Uterus (tissue), 4 donors: ENCODE results near the gene INAFM1. TPM values are rescaled to one million over a fixed set of nuclear protein-coding genes. Genes with fewer than 3 reads are reported as not detected.

ENCODE experiments used
- DNase-seq, 2 donors: peaks; one replicate each; pipeline ENCODE4 v3.0.0-alpha.2; 2019 to 2020
- H3K27ac ChIP-seq, 2 donors: fragments of 200-600 bp; sonication (generic); 1 replicate in 1 of 2; 2 replicates in 1 of 2; pipeline ENCODE4 v1.5.1; 2016 to 2018
- H3K27me3 ChIP-seq, 2 donors: fragments of 200-600 bp; sonication (generic); one replicate each; pipeline ENCODE4 v1.5.1; 2018 to 2019; ENCODE audit warnings: control low read depth in 1 of 2
- H3K36me3 ChIP-seq, 2 donors: fragments of 200-600 bp; sonication (generic); one replicate each; pipeline ENCODE4 v1.5.1; 2019; ENCODE audit warnings: control low read depth in 1 of 2
- H3K4me1 ChIP-seq, 2 donors: fragments of 200-600 bp; sonication (generic); one replicate each; pipeline ENCODE4 v1.5.1; 2018 to 2019; ENCODE audit warnings: control low read depth in 1 of 2
- H3K4me3 ChIP-seq, 2 donors: fragments of 200-600 bp; sonication (generic); 1 replicate in 1 of 2; 2 replicates in 1 of 2; pipeline ENCODE4 v1.5.1; 2018 to 2019; ENCODE audit warnings: mild to moderate bottlenecking in 1 of 2
- H3K9me3 ChIP-seq, 2 donors: fragments of 200-600 bp; sonication (generic); one replicate each; pipeline ENCODE4 v1.5.1; 2019; ENCODE audit warnings: control low read depth in 1 of 2
- POLR2A ChIP-seq, 2 donors: fragments of 450-650 bp; IDR thresholded peaks; one replicate each; pipeline ENCODE4 v1.6.1; 2016; ENCODE audit warnings: antibody characterized with exemption in 2 of 2, mild to moderate bottlenecking in 1 of 2, moderate library complexity in 1 of 2
- intact Hi-C: fragments of 100-400 bp; cut with DNase I; formaldehyde crosslinking; loops from one replicate; pipeline ENCODE4 v1.15.1; 2023; ENCODE audit warnings: low total_unique reads
- total RNA-seq, 4 donors: library from RNA; depleted of rRNA in 3 of 4; stranded (reverse); fragments of >200 nt in 3 of 4; gene quantifications; one replicate each; pipeline versions ENCODE4 v1.1.0 to v1.2.4, GENCODE V29; 2014 to 2023
- TF ChIP-seq, protein P1 (sequence below), 4 experiments: fragments of 200-600 bp in 2 of 4; fragments of 450-650 bp in 2 of 4; sonication (generic) in 2 of 4; IDR thresholded peaks; one replicate each; pipeline ENCODE4 v1.5.1; 2016 to 2019; ENCODE audit warnings: antibody characterized with exemption in 4 of 4, mild to moderate bottlenecking in 2 of 4, moderate library complexity in 1 of 4
- donor health status: DM: yes; HTN: yes; CAD: no.

The INAFM1 gene
- total RNA-seq, 4 donors from 2014 or later, result 2.8 to 39.5 (median 13.5) TPM

DNA sequence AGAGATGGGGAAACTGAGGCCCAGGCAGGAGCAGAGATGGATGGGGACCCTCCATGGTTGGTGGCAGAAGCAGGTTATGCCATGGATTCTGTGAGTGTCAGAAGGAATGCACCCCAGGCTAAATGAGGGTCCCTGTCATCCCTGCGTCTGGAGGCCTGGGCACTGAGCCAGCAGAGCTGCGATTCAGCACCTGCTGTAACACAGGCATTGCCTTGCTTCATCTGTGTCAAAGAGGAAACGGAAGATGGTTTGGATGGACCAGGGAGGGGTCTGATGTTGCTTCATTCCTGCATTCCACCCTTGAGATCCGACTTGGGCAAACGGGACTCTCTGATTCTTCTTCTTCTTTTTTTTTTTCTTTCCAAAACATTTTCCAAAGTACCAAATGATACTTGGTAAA, 36.1 kb downstream of the INAFM1 start:
- no peak for TF ChIP-seq POLR2A (IDR thresholded peaks at IDR 0.05)
- TF ChIP-seq, protein P1, sequence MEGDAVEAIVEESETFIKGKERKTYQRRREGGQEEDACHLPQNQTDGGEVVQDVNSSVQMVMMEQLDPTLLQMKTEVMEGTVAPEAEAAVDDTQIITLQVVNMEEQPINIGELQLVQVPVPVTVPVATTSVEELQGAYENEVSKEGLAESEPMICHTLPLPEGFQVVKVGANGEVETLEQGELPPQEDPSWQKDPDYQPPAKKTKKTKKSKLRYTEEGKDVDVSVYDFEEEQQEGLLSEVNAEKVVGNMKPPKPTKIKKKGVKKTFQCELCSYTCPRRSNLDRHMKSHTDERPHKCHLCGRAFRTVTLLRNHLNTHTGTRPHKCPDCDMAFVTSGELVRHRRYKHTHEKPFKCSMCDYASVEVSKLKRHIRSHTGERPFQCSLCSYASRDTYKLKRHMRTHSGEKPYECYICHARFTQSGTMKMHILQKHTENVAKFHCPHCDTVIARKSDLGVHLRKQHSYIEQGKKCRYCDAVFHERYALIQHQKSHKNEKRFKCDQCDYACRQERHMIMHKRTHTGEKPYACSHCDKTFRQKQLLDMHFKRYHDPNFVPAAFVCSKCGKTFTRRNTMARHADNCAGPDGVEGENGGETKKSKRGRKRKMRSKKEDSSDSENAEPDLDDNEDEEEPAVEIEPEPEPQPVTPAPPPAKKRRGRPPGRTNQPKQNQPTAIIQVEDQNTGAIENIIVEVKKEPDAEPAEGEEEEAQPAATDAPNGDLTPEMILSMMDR (IDR thresholded peaks at IDR 0.05), result no peak
- no peak for DNase-seq
- H3K4me3 ChIP-seq, result no peak overlapping the region

DNA sequence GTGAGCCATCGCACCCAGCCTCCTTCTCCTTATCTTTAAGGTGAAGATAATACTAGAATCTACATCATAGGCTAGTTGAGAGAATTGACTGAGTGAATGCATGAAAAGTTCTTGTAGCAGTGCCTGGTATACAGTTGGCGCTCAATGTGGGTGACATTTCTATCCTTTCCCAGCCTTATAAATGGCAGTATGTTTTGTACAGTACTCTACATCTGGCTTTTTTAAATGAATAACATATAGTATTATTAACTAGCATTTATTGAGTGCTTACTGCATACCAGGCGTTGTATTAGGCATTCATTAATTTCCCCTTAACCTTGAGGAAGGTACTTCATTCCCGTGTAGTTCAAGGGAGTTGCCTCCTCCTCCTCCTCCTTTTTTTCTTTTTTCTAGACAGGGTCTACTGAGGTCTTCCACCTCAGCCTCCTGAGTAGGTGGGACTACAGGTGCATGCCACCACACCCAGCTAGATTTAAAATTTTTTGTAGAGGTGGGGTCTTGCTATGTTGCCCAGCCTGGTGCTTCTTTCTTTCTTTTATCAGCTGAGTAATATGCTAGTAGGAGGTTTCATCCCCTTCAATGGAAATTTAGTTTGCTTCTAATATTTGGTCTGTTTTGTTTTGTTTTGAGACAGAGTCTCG, 37.8 kb downstream of the INAFM1 start:
- H3K27ac ChIP-seq, result no peak overlapping the region
- H3K9me3 ChIP-seq, result no peaks in the 10 kb centered on the region
- H3K4me1 ChIP-seq, result no peaks in the 10 kb centered on the region
- no peaks in the 10 kb centered on the region for H3K27me3 ChIP-seq
- no peak overlapping the region for H3K4me3 ChIP-seq
- TF ChIP-seq, protein P1 (IDR thresholded peaks at IDR 0.05), result no peak
- TF ChIP-seq POLR2A (IDR thresholded peaks at IDR 0.05), result no peak
- no peaks in the 10 kb centered on the region for H3K36me3 ChIP-seq
- no peak for DNase-seq
- intact Hi-C loops, result no loop called here

More for the DNA sequence above, 36.1 kb downstream of the INAFM1 start:
- no peaks in the 10 kb centered on the region for H3K9me3 ChIP-seq
- intact Hi-C loops, result no loop called here
- H3K36me3 ChIP-seq, result no peaks in the 10 kb centered on the region
- no peak overlapping the region for H3K27ac ChIP-seq
- H3K4me1 ChIP-seq, result no peaks in the 10 kb centered on the region
- H3K27me3 ChIP-seq, result no peaks in the 10 kb centered on the region

DNA sequence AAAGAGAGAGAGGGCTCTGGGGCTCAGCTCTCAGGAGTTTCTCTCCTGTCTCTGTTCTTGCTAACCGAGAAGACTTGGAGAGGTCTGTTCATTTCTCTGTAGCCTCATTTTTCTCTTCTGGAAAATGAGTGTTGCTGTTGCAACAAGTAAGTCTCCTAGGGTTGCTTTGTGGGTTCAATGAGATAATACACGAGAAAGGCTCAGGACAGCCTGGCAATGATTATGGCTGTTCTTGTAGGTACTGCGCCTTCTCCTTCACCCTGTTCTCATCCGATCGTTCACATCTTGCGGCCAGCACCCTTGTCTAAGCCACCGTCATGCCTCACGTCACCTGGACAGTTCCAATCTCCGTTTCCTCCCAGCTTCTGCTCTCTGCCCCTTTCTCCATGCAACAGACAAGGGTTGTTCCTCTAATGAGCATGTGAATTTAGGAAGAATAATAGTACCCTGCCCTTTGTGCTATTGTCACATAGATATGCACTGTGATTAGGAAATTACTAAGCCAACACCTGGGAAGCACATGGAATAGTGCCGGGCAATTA, 39.1 kb downstream of the INAFM1 start:
- H3K36me3 ChIP-seq, result no peaks in the 10 kb centered on the region
- intact Hi-C loops, result no loop called here
- H3K27ac ChIP-seq, result no peak overlapping the region
- TF ChIP-seq, protein P1 (IDR thresholded peaks at IDR 0.05), result no peak
- no peak for TF ChIP-seq POLR2A (IDR thresholded peaks at IDR 0.05)
- H3K9me3 ChIP-seq, result no peaks in the 10 kb centered on the region
- no peak overlapping the region for H3K4me3 ChIP-seq
- H3K4me1 ChIP-seq, result no peaks in the 10 kb centered on the region
- H3K27me3 ChIP-seq, result no peaks in the 10 kb centered on the region
- no peak for DNase-seq

DNA sequence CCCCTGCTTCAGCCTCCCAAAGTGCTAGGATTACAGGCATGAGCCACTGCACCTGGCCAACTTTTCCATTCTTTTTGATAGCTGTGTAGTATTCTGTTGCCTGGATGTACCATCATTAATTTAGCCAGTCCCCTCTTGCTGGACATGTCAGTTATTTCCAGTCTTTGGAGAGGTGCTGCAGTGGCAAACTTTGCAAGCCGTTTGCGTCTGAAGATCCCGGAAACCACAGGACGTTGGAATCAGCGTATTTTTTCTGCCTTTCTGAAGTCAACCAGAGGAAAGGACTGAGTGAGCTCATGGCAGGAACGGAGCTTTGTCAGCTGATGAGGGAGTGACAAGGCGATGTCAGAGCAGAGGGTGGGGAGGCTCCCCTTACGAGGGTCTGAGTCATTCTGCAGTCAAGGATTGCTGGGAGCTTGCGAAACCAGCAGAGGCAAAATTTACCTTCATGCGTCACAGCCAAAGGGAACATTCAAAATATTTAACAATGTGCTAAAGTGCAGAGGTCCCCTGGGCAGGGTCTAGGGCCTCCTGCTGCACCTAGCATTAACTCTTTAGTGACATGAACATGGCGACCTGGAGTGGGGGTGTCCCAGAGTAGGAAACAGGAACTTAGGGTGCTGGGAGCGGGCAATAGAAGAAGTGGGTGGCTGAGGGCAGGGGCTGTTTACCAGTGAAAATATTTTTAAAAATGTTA, 40.6 kb downstream of the INAFM1 start:
- H3K4me3 ChIP-seq, result no peak overlapping the region

More for the DNA sequence above, 40.6 kb downstream of the INAFM1 start:
- Histone ChIP-seq H3K27ac (no peak overlapping the region), H3K9me3 (no peaks in the 10 kb centered on the region), H3K36me3 (no peaks in the 10 kb centered on the region), H3K27me3 (no peaks in the 10 kb centered on the region), H3K4me1 (no peaks in the 10 kb centered on the region)
- TF ChIP-seq POLR2A (IDR thresholded peaks at IDR 0.05), result no peak
- TF ChIP-seq, protein P1 (IDR thresholded peaks at IDR 0.05), result no peak
- peak; percentile 42 to 45 for DNase-seq
- intact Hi-C loops, result no loop called here
